Ovary (tissue), 3 donors: ENCODE results near the gene XG.

ENCODE experiments used
- EP300 ChIP-seq: sonication (generic); formaldehyde crosslinking; IDR thresholded peaks from one replicate; pipeline ENCODE4 v1.6.1; 2017; ENCODE audit warnings: antibody characterized with exemption
- POLR2A ChIP-seq: fragments of 450-650 bp; IDR thresholded peaks from one replicate; pipeline ENCODE4 v1.6.1; 2017; ENCODE audit warnings: antibody characterized with exemption, mild to moderate bottlenecking, moderate library complexity
- TF ChIP-seq, protein P1 (sequence below), 3 donors: fragments of 450-650 bp in 2 of 3; fragments of 200-600 bp in 1 of 3; IDR thresholded peaks; one replicate each; pipeline versions ENCODE4 v1.5.1 to v1.8.0; 2016 to 2022; ENCODE audit warnings: antibody characterized with exemption in 3 of 3, mild to moderate bottlenecking in 1 of 3
- donor health status: DM: no; HTN: no; CAD: no.

DNA sequence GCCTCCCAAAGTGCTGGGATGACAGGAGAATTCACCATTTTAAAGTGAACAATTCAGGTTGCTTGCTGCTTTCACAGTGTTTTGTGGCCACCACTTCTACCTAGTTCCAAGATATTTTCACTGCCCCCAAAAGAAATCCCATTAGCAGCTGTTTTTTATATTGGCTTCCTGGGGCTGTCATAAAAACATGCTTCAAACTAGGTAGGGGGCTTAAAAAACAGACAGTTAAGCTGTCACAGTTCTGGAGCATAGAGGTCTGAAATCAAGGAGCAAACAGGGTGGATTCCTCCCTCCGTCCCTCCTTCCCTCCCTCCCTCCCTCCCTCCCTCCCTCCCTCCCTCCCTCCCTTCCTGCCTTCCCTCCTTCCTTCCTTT lies 3.0 kb upstream of the XG start:
- TF ChIP-seq, protein P1, sequence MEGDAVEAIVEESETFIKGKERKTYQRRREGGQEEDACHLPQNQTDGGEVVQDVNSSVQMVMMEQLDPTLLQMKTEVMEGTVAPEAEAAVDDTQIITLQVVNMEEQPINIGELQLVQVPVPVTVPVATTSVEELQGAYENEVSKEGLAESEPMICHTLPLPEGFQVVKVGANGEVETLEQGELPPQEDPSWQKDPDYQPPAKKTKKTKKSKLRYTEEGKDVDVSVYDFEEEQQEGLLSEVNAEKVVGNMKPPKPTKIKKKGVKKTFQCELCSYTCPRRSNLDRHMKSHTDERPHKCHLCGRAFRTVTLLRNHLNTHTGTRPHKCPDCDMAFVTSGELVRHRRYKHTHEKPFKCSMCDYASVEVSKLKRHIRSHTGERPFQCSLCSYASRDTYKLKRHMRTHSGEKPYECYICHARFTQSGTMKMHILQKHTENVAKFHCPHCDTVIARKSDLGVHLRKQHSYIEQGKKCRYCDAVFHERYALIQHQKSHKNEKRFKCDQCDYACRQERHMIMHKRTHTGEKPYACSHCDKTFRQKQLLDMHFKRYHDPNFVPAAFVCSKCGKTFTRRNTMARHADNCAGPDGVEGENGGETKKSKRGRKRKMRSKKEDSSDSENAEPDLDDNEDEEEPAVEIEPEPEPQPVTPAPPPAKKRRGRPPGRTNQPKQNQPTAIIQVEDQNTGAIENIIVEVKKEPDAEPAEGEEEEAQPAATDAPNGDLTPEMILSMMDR (IDR thresholded peaks at IDR 0.05) = no peak
- TF ChIP-seq POLR2A = no peak
- TF ChIP-seq EP300 = no peak
